H1 (cell line): ENCODE data around the gene RAD51B. TPM values are rescaled to one million over a fixed set of nuclear protein-coding genes. Genes with fewer than 3 reads are reported as not detected.

Experiments
- CTCF ChIA-PET: fragments of 300-600 bp; sonication (Branson Sonifier 250); formaldehyde crosslinking; loops from one replicate; lab custom pipeline; 2021; ENCODE audit not compliant: partially characterized antibody; lab: Charles Lee
- POLR2A ChIA-PET: fragments of 300-600 bp; sonication (Branson Sonifier 250); formaldehyde crosslinking; loops from one replicate; lab custom pipeline; 2021; ENCODE audit warnings: inconsistent platforms; ENCODE audit not compliant: partially characterized antibody; lab: Charles Lee
- DNase-seq, 2 experiments: peaks; one replicate each; pipeline versions ENCODE4 v3.0.0 to v3.0.0-alpha.2; 2010 to 2022; ENCODE audit warnings: low spot score in 2 of 2, low read depth in 1 of 2, mixed read lengths in 1 of 2
- FAIRE-seq: peaks from 2 replicates; lab custom pipeline; 2011; peaks lifted over from hg19 to GRCh38; lab: Jason Lieb, UNC
- H2AFZ ChIP-seq: 2 replicates; pipeline ENCODE4 v1.8.1; 2012; ENCODE audit warnings: low read length, inconsistent platforms
- H2AK5ac ChIP-seq: 2 replicates; pipeline ENCODE4 v1.6.1; 2013; ENCODE audit warnings: low read depth, low read length
- H2BK120ac ChIP-seq: replicated peaks from 2 replicates; pipeline ENCODE3; 2013; ENCODE audit warnings: low read depth, low read length, inconsistent platforms
- H2BK12ac ChIP-seq: 2 replicates; pipeline ENCODE4 v1.6.1; 2013; ENCODE audit warnings: low read depth, low read length
- H2BK15ac ChIP-seq: 2 replicates; pipeline ENCODE4 v1.6.1; 2013; ENCODE audit warnings: low read length
- H2BK20ac ChIP-seq: 2 replicates; pipeline ENCODE4 v1.6.1; 2013; ENCODE audit warnings: low read length
- H2BK5ac ChIP-seq: 2 replicates; pipeline ENCODE4 v1.6.1; 2013; ENCODE audit warnings: low read depth, low read length
- H3K14ac ChIP-seq: 2 replicates; pipeline ENCODE4 v1.6.1; 2013; ENCODE audit warnings: inconsistent platforms; ENCODE audit not compliant: insufficient read length
- H3K18ac ChIP-seq: 2 replicates; pipeline ENCODE4 v1.6.1; 2013; ENCODE audit warnings: low read length; ENCODE audit errors: extremely low read depth
- H3K23ac ChIP-seq: 2 replicates; pipeline ENCODE4 v1.6.1; 2013; ENCODE audit warnings: inconsistent platforms; ENCODE audit not compliant: insufficient read length
- H3K23me2 ChIP-seq: 2 replicates; pipeline ENCODE4 v1.6.1; 2013; ENCODE audit warnings: low read depth, low read length
- H3K27ac ChIP-seq: 2 replicates; pipeline ENCODE4 v1.6.1; 2011; ENCODE audit warnings: low read depth, low read length, inconsistent platforms
- H3K27me3 ChIP-seq, 4 experiments: replicated peaks in 1 of 4; 1 replicate in 1 of 4; 2 replicates in 3 of 4; pipeline versions ENCODE4 v1.6.1 to v1.8.1; 2011 to 2013; ENCODE audit warnings: low read length in 3 of 4, mild to moderate bottlenecking in 3 of 4, inconsistent platforms in 2 of 4, mixed read lengths in 2 of 4, moderate library complexity in 1 of 4; ENCODE audit not compliant: control insufficient read depth in 3 of 4, insufficient read depth in 3 of 4; ENCODE audit errors: extremely low read depth in 1 of 4
- H3K36me3 ChIP-seq, 4 experiments: 2 replicates each; pipeline versions ENCODE4 v1.6.1 to v1.8.1; 2011 to 2013; ENCODE audit warnings: mild to moderate bottlenecking in 4 of 4, low read length in 3 of 4, moderate library complexity in 2 of 4, control low read depth in 1 of 4, inconsistent platforms in 1 of 4; ENCODE audit not compliant: insufficient read depth in 4 of 4, control insufficient read depth in 2 of 4
- H3K4ac ChIP-seq: replicated peaks from 2 replicates; pipeline ENCODE3; 2013; ENCODE audit warnings: low read length, low read depth, mixed read lengths, inconsistent platforms; ENCODE audit not compliant: insufficient read length
- H3K4me1 ChIP-seq, 4 experiments: replicated peaks in 1 of 4; 1 replicate in 1 of 4; 2 replicates in 3 of 4; pipeline versions ENCODE4 v1.6.1 to v1.8.1; 2011 to 2013; ENCODE audit warnings: low read length in 3 of 4, inconsistent platforms in 2 of 4, mixed read lengths in 1 of 4; ENCODE audit not compliant: insufficient read depth in 4 of 4, control insufficient read depth in 3 of 4
- H3K4me2 ChIP-seq, 2 experiments: 2 replicates each; pipeline versions ENCODE4 v1.6.1 to v1.8.1; 2011 to 2013; ENCODE audit warnings: low read depth in 2 of 2, low read length in 2 of 2, control low read depth in 1 of 2, inconsistent platforms in 1 of 2, mild to moderate bottlenecking in 1 of 2; ENCODE audit not compliant: insufficient read depth in 1 of 2
- H3K4me3 ChIP-seq, 4 experiments: fragments of 200-600, 300-600 bp in 1 of 4; sonication (generic), shearing (Covaris generic), sonication (Bioruptor Twin) in 1 of 4; 2 replicates each; pipeline versions ENCODE4 v1.5.1 to v1.8.1; 2011 to 2016; ENCODE audit warnings: low read length in 4 of 4, low read depth in 3 of 4, control low read depth in 2 of 4, inconsistent platforms in 2 of 4, mild to moderate bottlenecking in 2 of 4, mixed read lengths in 1 of 4, moderate library complexity in 1 of 4; ENCODE audit not compliant: insufficient read depth in 2 of 4; ENCODE audit errors: extremely low read depth in 1 of 4
- H3K56ac ChIP-seq: replicated peaks from 2 replicates; pipeline ENCODE3; 2013; ENCODE audit warnings: low read depth, mild to moderate bottlenecking, mixed read lengths, low read length, inconsistent platforms; ENCODE audit not compliant: insufficient read length
- H3K79me1 ChIP-seq: 2 replicates; pipeline ENCODE4 v1.6.1; 2013; ENCODE audit warnings: low read depth, low read length, control low read depth
- H3K79me2 ChIP-seq, 2 experiments: 2 replicates each; pipeline versions ENCODE4 v1.6.1 to v1.8.1; 2012 to 2013; ENCODE audit warnings: low read length in 2 of 2, mild to moderate bottlenecking in 2 of 2, inconsistent platforms in 1 of 2; ENCODE audit not compliant: insufficient read depth in 2 of 2, control insufficient read depth in 1 of 2
- H3K9ac ChIP-seq, 4 experiments: replicated peaks in 1 of 4; 1 replicate in 1 of 4; 2 replicates in 3 of 4; pipeline versions ENCODE4 v1.6.1 to v1.8.1; 2011 to 2013; ENCODE audit warnings: low read depth in 3 of 4, low read length in 3 of 4, control low read depth in 2 of 4, mild to moderate bottlenecking in 2 of 4, moderate library complexity in 2 of 4, inconsistent platforms in 1 of 4; ENCODE audit errors: extremely low read depth in 1 of 4
- H3K9me3 ChIP-seq, 2 experiments: 2 replicates each; pipeline versions ENCODE4 v1.6.1 to v1.8.1; 2012 to 2013; ENCODE audit warnings: mild to moderate bottlenecking in 2 of 2, moderate library complexity in 2 of 2, control low read depth in 1 of 2, inconsistent platforms in 1 of 2, low read depth in 1 of 2, low read length in 1 of 2, mixed read lengths in 1 of 2; ENCODE audit not compliant: insufficient read depth in 2 of 2
- H4K20me1 ChIP-seq, 2 experiments: replicated peaks in 1 of 2; 2 replicates each; pipeline versions ENCODE3 to v1.8.1; 2011 to 2013; ENCODE audit warnings: inconsistent platforms in 2 of 2, low read length in 2 of 2, mild to moderate bottlenecking in 1 of 2; ENCODE audit not compliant: insufficient read depth in 2 of 2, control insufficient read depth in 1 of 2
- H4K5ac ChIP-seq: 2 replicates; pipeline ENCODE4 v1.6.1; 2013; ENCODE audit warnings: low read length, low read depth, mixed read lengths, inconsistent platforms; ENCODE audit not compliant: insufficient read length
- H4K8ac ChIP-seq: 2 replicates; pipeline ENCODE4 v1.8.0; 2013; ENCODE audit warnings: mild to moderate bottlenecking, moderate library complexity, low read length, inconsistent platforms; ENCODE audit not compliant: insufficient read depth; ENCODE audit errors: extremely low read depth
- H4K91ac ChIP-seq: replicated peaks from 2 replicates; pipeline ENCODE3; 2013; ENCODE audit warnings: low read length, mixed read lengths, inconsistent platforms; ENCODE audit not compliant: insufficient read length
- BCL11A ChIP-seq, 2 experiments: IDR thresholded peaks; one replicate each; pipeline ENCODE4 v1.6.1; 2011; ENCODE audit warnings: low read depth in 2 of 2, low read length in 2 of 2, mild to moderate bottlenecking in 2 of 2
- CHD2 ChIP-seq: IDR thresholded peaks from 2 replicates; pipeline ENCODE4 v1.6.1; 2012; ENCODE audit warnings: low read length, improper control_type of control experiment
- CREB1 ChIP-seq: IDR thresholded peaks from 2 replicates; pipeline ENCODE4 v1.6.1; 2012; ENCODE audit warnings: inconsistent platforms
- KDM5A ChIP-seq: fragments of 200-600 bp; IDR thresholded peaks from 2 replicates; pipeline ENCODE4 v1.7.1; 2012; ENCODE audit warnings: mild to moderate bottlenecking, low read length, inconsistent platforms, mixed read lengths
- MAFK ChIP-seq: IDR thresholded peaks from 2 replicates; pipeline ENCODE4 v1.6.1; 2012; ENCODE audit warnings: low read depth, mild to moderate bottlenecking, improper control_type of control experiment, low read length
- PHF8 ChIP-seq: fragments of 200-600 bp; sonication (generic); conservative IDR thresholded peaks from 2 replicates; pipeline ENCODE4 v1.7.1; 2012; ENCODE audit warnings: low read depth, mild to moderate bottlenecking, inconsistent platforms, low read length, moderate library complexity
- POLR2AphosphoS5 ChIP-seq: IDR thresholded peaks from 2 replicates; pipeline ENCODE4 v1.6.1; 2011; ENCODE audit warnings: low read depth, low read length
- SIRT6 ChIP-seq: IDR thresholded peaks from one replicate; pipeline ENCODE4 v1.7.1; 2012; ENCODE audit warnings: low read length, inconsistent platforms
- TCF12 ChIP-seq: IDR thresholded peaks from 2 replicates; pipeline ENCODE4 v1.6.1; 2011; ENCODE audit warnings: low read depth, mild to moderate bottlenecking, low read length
- WGBS, 2 experiments: shearing (Covaris generic) in 1 of 2; methylation state at CpG; one replicate each; pipeline versions ENCODE4 v1.1.6 to v1.1.7; 2013 to 2015; ENCODE audit warnings: low lambda C conversion rate in 2 of 2, mixed read lengths in 2 of 2, inconsistent platforms in 1 of 2, low coverage in 1 of 2, missing lambda C conversion rate in 1 of 2; ENCODE audit not compliant: insufficient replicate concordance in 2 of 2, insufficient coverage in 1 of 2, insufficient read length in 1 of 2; ENCODE audit errors: extremely low coverage in 1 of 2, missing lambda C conversion rate in 1 of 2; 5-methylcytosine and 5-hydroxymethylcytosine counted together
- polyA plus RNA-seq, 7 experiments: library from polyadenylated mRNA; depleted of rRNA in 3 of 7; stranded (reverse) in 5 of 7; unstranded in 2 of 7; fragments of >200 nt in 5 of 7; fragments of 200-250 nt in 2 of 7; gene quantifications; 1 replicate in 5 of 7; 2 replicates in 1 of 7; 4 replicates in 1 of 7; pipeline versions ENCODE4 v1.2.1 to v1.2.3, GENCODE V29; 2011 to 2013; ENCODE audit warnings: missing spikeins in 2 of 7, mixed read lengths in 2 of 7
- total RNA-seq: library from RNA; stranded (reverse); fragmentation: NEBNext Ultra II Directional; extraction: Animal tissue kit (Norgen Biotek cat#: 25700); gene quantifications from 2 replicates; pipeline ENCODE4 v1.2.1, GENCODE V29; 2021

The RAD51B gene
- total and polyA plus RNA-seq, 2 of the 8 experiments (the other 6 are each of a cell fraction or from before 2014, with no cell fraction given): 3.9 to 14.9 TPM

DNA sequence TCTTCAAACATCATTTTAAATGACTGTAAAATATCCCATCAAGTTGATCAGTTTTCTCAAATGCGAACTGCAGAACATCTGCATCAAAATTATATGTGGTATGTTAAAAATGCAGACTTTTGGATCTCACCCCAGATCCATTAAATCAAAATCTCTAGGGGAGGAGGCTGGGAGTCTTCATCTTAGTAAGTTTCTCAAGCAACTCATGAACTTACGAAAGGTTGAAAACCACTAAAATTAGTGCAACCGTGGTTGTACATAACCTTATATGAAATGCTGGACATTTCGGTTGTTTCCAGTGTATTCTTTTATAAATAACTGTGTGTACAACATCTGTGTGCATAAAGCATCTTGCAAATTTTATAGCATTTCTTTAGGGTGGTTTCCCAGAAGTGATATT, 934.1 kb downstream of the RAD51B start:
- TF ChIP-seq PHF8: no peak
- no peak for TF ChIP-seq KDM5A
- TF ChIP-seq CHD2: no peak
- no peak for TF ChIP-seq POLR2AphosphoS5
- TF ChIP-seq BCL11A (IDR thresholded peaks at IDR 0.05; ENCODE audit: low read depth in 2 of 2, low read length in 2 of 2): no peak
- TF ChIP-seq TCF12: no peak
- no peak for TF ChIP-seq SIRT6
- TF ChIP-seq MAFK: no peak
- TF ChIP-seq CREB1: no peak
- no peak for FAIRE-seq
- H4K5ac ChIP-seq: no peak overlapping the region
- H3K27me3 ChIP-seq: no peaks in the 10 kb centered on the region
- CTCF ChIA-PET: interaction anchor here (1.7 to 1.8 kb wide), 2 partner anchors 8 to 12 kb away, joined by 6 to 7 read pairs; no protein-coding TSS in a partner anchor
- 90% methylated on average over 4 of the region's 4 CpGs; no CpG with 5 or more reads in 1 of the 2 experiments for WGBS, 2 experiments
- H3K4me2 ChIP-seq: no peak overlapping the region
- H3K36me3 ChIP-seq: no peaks in the 10 kb centered on the region
- H2BK120ac ChIP-seq: no peak overlapping the region
- H4K8ac ChIP-seq: no peak overlapping the region
- H3K4ac ChIP-seq: no peak overlapping the region
- H3K9me3 ChIP-seq: no peaks in the 10 kb centered on the region
- H3K18ac ChIP-seq: no peak overlapping the region
- no peak overlapping the region for H4K91ac ChIP-seq
- H3K4me1 ChIP-seq: no peaks in the 10 kb centered on the region
- no peak overlapping the region for H2AFZ ChIP-seq
- no peaks in the 10 kb centered on the region for H3K23me2 ChIP-seq
- H3K23ac ChIP-seq: no peak overlapping the region
- no peak overlapping the region for H2BK12ac ChIP-seq
- no peak for DNase-seq
- H3K79me2 ChIP-seq: no peaks in the 10 kb centered on the region
- H2BK5ac ChIP-seq: no peak overlapping the region
- H3K79me1 ChIP-seq: no peaks in the 10 kb centered on the region
- H3K56ac ChIP-seq: no peak overlapping the region
- no peak overlapping the region for H2BK15ac ChIP-seq
- POLR2A ChIA-PET: no interaction called here
- H3K27ac ChIP-seq: no peak overlapping the region
- no peak overlapping the region for H3K4me3 ChIP-seq
- no peak overlapping the region for H2BK20ac ChIP-seq
- H3K14ac ChIP-seq: no peak overlapping the region
- no peaks in the 10 kb centered on the region for H4K20me1 ChIP-seq
- H2AK5ac ChIP-seq: no peak overlapping the region
- no peak overlapping the region for H3K9ac ChIP-seq
